Common myeloid progenitor, CD34-positive (primary cell): Measurements from ENCODE around the gene SPRYD4.
"Not testable (repeated sequence)": the region's sequence is repeated elsewhere in the genome, so short reads cannot be mapped to it uniquely, and the experiment has no call there.

Experiments
- CTCF ChIA-PET: fragments of 350-600 bp; sonication (Branson Sonifier 250); formaldehyde crosslinking; loops from one replicate; lab custom pipeline; 2021; ENCODE audit warnings: antibody characterized with exemption; lab: Charles Lee
- POLR2A ChIA-PET: fragments of 350-600 bp; sonication (Branson Sonifier 250); formaldehyde crosslinking; loops from one replicate; lab custom pipeline; 2021; ENCODE audit warnings: antibody characterized with exemption; lab: Charles Lee
- DNase-seq, 3 donors: peaks; one replicate each; pipeline versions ENCODE4 v3.0.0 to v3.0.0-alpha.2; 2013
- H3K27ac ChIP-seq, 2 experiments: 1 replicate in 1 of 2; 2 replicates in 1 of 2; pipeline ENCODE4 v1.7.0; 2013; ENCODE audit warnings: inconsistent platforms in 2 of 2, low read length in 2 of 2, mild to moderate bottlenecking in 2 of 2, low read depth in 1 of 2, moderate library complexity in 1 of 2; ENCODE audit not compliant: severe bottlenecking in 2 of 2, insufficient read depth in 1 of 2, poor library complexity in 1 of 2
- H3K27me3 ChIP-seq, 5 experiments: replicated peaks in 2 of 5; 1 replicate in 3 of 5; 2 replicates in 2 of 5; pipeline versions ENCODE4 v1.6.1 to v1.7.0; 2013; ENCODE audit warnings: low read length in 4 of 5, mild to moderate bottlenecking in 2 of 5, moderate library complexity in 2 of 5, inconsistent platforms in 1 of 5; ENCODE audit not compliant: insufficient read depth in 5 of 5, control insufficient read depth in 4 of 5
- H3K36me3 ChIP-seq, 4 experiments: 1 replicate in 2 of 4; 2 replicates in 2 of 4; pipeline versions ENCODE4 v1.6.1 to v1.7.0; 2013; ENCODE audit warnings: low read length in 3 of 4, control low read depth in 1 of 4, mild to moderate bottlenecking in 1 of 4; ENCODE audit not compliant: control insufficient read depth in 4 of 4, insufficient read depth in 4 of 4
- H3K4me1 ChIP-seq, 4 experiments: 1 replicate in 3 of 4; 2 replicates in 1 of 4; pipeline versions ENCODE4 v1.6.1 to v1.7.1; 2013; ENCODE audit warnings: low read length in 3 of 4, mild to moderate bottlenecking in 3 of 4, control low read depth in 1 of 4, inconsistent platforms in 1 of 4, moderate library complexity in 1 of 4; ENCODE audit not compliant: control insufficient read depth in 4 of 4, insufficient read depth in 4 of 4; ENCODE audit errors: control extremely low read depth in 1 of 4
- H3K4me3 ChIP-seq, 7 experiments: 1 replicate in 4 of 7; 2 replicates in 3 of 7; pipeline versions ENCODE4 v1.5.1 to v1.7.0; 2013; ENCODE audit warnings: mild to moderate bottlenecking in 7 of 7, low read length in 6 of 7, moderate library complexity in 6 of 7, inconsistent platforms in 2 of 7, low read depth in 2 of 7, control low read depth in 1 of 7; ENCODE audit not compliant: insufficient read depth in 4 of 7, control insufficient read depth in 1 of 7; ENCODE audit errors: extremely low read depth in 1 of 7
- H3K9me3 ChIP-seq, 5 experiments: 1 replicate in 4 of 5; 2 replicates in 1 of 5; pipeline versions ENCODE4 v1.6.1 to v1.7.1; 2013; ENCODE audit warnings: low read length in 4 of 5, mild to moderate bottlenecking in 2 of 5, inconsistent platforms in 1 of 5, low read depth in 1 of 5, moderate library complexity in 1 of 5; ENCODE audit not compliant: control insufficient read depth in 4 of 5, insufficient read depth in 2 of 5; ENCODE audit errors: control extremely low read depth in 1 of 5
- WGBS: methylation state at CpG from one replicate; pipeline ENCODE4 v1.1.5; 2013; ENCODE audit not compliant: insufficient coverage; 5-methylcytosine and 5-hydroxymethylcytosine counted together

SPRYD4 gene

GRCh38 chr12:56487448-56488040 is 19.2 kb downstream of the SPRYD4 start:
- Histone ChIP-seq H3K4me1 (peaks cover 0 to 16% (median 15%) of the 10 kb centered on the region in 4 experiments), H3K36me3 (no peaks in the 10 kb centered on the region), H3K4me3 (peak overlapping the region; percentile 23 to 73 (median 57)), H3K27ac (no peak overlapping the region), H3K27me3 (peaks cover 9 to 43% (median 16%) of the 10 kb centered on the region in 5 experiments), H3K9me3 (peaks cover 0 to 3% (median 0%) of the 10 kb centered on the region in 5 experiments)
- ChIA-PET POLR2A (interaction anchor here (1.3 kb wide), 1 partner anchor 14 kb away, joined by 8 read pairs; no protein-coding TSS in a partner anchor), CTCF (interaction anchor here (0.6 kb wide), 1 partner anchor 502 kb away, joined by 3 read pairs; no protein-coding TSS in a partner anchor)
- DNase-seq, result peak in 2 of 3 donors; percentile 57 to 65
- WGBS, result 11% methylated on average over 40 of the region's 44 CpGs

- H3K27me3 ChIP-seq, result peaks cover 9 to 43% (median 16%) of the 10 kb centered on the region in 5 experiments
- CTCF ChIA-PET, result interaction anchor here (0.6 to 1.5 kb wide), 4 partner anchors 19 to 501 kb away, joined by 3 read pairs; no protein-coding TSS in a partner anchor
- POLR2A ChIA-PET, result interaction anchor here (1.3 kb wide), 1 partner anchor 14 kb away, joined by 8 read pairs; no protein-coding TSS in a partner anchor
- WGBS, result 19% methylated on average over 55 of the region's 59 CpGs
- H3K4me3 ChIP-seq, result peak within 1 kb of the TSS; percentile 23 to 73 (median 57)
- no peaks in the 10 kb centered on the region for H3K36me3 ChIP-seq
- peaks cover 0 to 3% (median 0%) of the 10 kb centered on the region in 5 experiments for H3K9me3 ChIP-seq
- peak; percentile 67 to 85 (median 84) for DNase-seq
- no peak within 1 kb of the TSS for H3K27ac ChIP-seq
- H3K4me1 ChIP-seq, result peaks cover 0 to 16% (median 15%) of the 10 kb centered on the region in 4 experiments
Observed at GRCh38 chr12:56488041-56488955, 19.9 kb downstream of the SPRYD4 start, which contains the start of gene GLS2. Gene GLS2, minus strand, starts transcription at chr12:56488161. Its CDS starts 43 bp downstream, at chr12:56488118.

- ChIA-PET POLR2A (no interaction called here), CTCF (interaction anchor here (0.8 to 3.3 kb wide), 5 partner anchors 10 to 104 kb away, joined by 3 to 10 read pairs (median 8); no protein-coding TSS in a partner anchor)
- H3K9me3 ChIP-seq, result peaks cover 0 to 3% (median 0%) of the 10 kb centered on the region in 5 experiments
- H3K36me3 ChIP-seq, result no peaks in the 10 kb centered on the region
- no peak for DNase-seq
- no peak overlapping the region for H3K27ac ChIP-seq
- peaks cover 9 to 43% (median 16%) of the 10 kb centered on the region in 5 experiments for H3K27me3 ChIP-seq
- no peak overlapping the region for H3K4me3 ChIP-seq
- peaks cover 0 to 16% (median 15%) of the 10 kb centered on the region in 4 experiments for H3K4me1 ChIP-seq
Observed at GRCh38 chr12:56490360-56490759, 22.0 kb downstream of the SPRYD4 start.

- POLR2A ChIA-PET, result not testable (repeated sequence)
Observed at GRCh38 chr12:56493409-56494105, 25.2 kb downstream of the SPRYD4 start.

GRCh38 chr12:56494106-56494415 is 25.7 kb downstream of the SPRYD4 start:
- CTCF ChIA-PET, result interaction anchor here (0.6 to 0.9 kb wide), 2 partner anchors 13 to 18 kb away, joined by 3 read pairs; no protein-coding TSS in a partner anchor
- WGBS, result 96% methylated on average over 12 of the region's 15 CpGs
- H3K4me1 ChIP-seq, H3K4me3 ChIP-seq, H3K27ac ChIP-seq, POLR2A ChIA-PET, H3K36me3 ChIP-seq, DNase-seq, H3K9me3 ChIP-seq: not testable (repeated sequence)
- peaks cover 2 to 21% (median 7%) of the 10 kb centered on the region in 5 experiments for H3K27me3 ChIP-seq

More at GRCh38 chr12:56493409-56494105, 25.2 kb downstream of the SPRYD4 start:
- not testable (repeated sequence) for H3K9me3 ChIP-seq, H3K36me3 ChIP-seq, H3K4me3 ChIP-seq, DNase-seq, H3K4me1 ChIP-seq, H3K27ac ChIP-seq
- CTCF ChIA-PET, result interaction anchor here (0.6 to 2.4 kb wide), 3 partner anchors 14 to 18 kb away, joined by 3 to 9 read pairs (median 3); no protein-coding TSS in a partner anchor
- peaks cover 2 to 27% (median 11%) of the 10 kb centered on the region in 5 experiments for H3K27me3 ChIP-seq
- 99% methylated on average over 23 of the region's 31 CpGs for WGBS

GRCh38 chr12:56494481-56494880 is 26.1 kb downstream of the SPRYD4 start:
- H3K9me3 ChIP-seq, H3K4me3 ChIP-seq, H3K27ac ChIP-seq, POLR2A ChIA-PET, H3K4me1 ChIP-seq, DNase-seq, H3K36me3 ChIP-seq: not testable (repeated sequence)
- peaks cover 2 to 17% (median 6%) of the 10 kb centered on the region in 5 experiments for H3K27me3 ChIP-seq
- 97% methylated on average over 27 of the region's 27 CpGs for WGBS
- CTCF ChIA-PET, result interaction anchor here (0.6 to 0.9 kb wide), 2 partner anchors 13 to 17 kb away, joined by 3 read pairs; no protein-coding TSS in a partner anchor
